HG03439 (cell line): ENCODE measurements around the gene CRLF1.

Experiments
- ATAC-seq: cut with Tn5 transposase; IDR thresholded peaks from one replicate; pipeline ENCODE4 v1.9.1; 2021; ENCODE audit warnings: mild to moderate bottlenecking, moderate library complexity; ENCODE audit not compliant: unreplicated experiment

The CRLF1 gene, protein sequence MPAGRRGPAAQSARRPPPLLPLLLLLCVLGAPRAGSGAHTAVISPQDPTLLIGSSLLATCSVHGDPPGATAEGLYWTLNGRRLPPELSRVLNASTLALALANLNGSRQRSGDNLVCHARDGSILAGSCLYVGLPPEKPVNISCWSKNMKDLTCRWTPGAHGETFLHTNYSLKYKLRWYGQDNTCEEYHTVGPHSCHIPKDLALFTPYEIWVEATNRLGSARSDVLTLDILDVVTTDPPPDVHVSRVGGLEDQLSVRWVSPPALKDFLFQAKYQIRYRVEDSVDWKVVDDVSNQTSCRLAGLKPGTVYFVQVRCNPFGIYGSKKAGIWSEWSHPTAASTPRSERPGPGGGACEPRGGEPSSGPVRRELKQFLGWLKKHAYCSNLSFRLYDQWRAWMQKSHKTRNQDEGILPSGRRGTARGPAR

DNA sequence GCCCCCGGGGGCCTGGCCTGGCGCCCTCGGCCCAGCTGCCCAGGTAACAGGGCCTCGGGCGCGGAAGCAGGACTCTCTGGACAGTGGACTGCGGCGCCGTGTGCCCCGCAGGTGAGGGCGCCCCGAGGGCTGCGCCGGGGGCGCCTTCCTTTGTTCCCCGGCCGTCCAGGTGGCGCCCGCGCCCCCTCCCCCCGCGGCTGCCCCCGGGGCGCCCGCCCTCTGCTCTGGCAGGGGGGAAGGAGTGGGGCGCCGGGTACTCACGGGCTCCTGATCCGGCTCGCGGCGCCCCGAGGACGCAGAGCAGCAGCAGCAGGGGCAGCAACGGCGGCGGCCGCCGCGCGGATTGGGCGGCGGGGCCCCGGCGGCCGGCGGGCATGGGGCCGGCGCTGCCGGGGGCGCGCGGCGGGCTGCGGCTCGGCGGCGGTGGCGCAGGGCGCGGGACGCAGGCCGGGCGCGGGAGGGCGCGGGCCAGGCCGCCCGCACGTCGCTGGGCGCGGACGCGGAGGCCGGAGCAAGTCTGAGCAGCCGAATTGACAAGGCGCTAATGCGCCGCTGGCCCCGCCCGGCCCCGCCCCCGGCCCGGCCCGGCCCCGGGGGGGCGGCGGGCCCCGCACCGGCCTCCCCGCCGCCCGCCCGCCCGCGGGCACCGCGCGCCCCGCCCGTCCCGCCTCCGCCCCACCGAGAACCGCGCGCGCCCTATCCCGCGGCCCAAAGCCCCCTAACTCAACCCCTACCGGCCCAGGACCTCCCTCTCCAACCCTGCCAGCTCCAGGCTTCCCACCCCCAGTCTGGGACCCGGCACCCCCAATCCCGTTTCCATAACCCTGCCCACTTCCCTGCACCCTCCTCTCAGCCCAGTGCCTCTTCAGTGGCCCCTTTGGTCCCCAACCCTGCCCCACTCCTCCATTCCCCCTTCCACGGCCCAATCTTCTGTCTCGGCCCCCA, at the start of gene CRLF1:
TSS of gene CRLF1 (minus strand) at position 519 of the 945 bp plus-strand sequence. CDS start at position 376, 143 bp downstream.
- no peak for ATAC-seq

DNA sequence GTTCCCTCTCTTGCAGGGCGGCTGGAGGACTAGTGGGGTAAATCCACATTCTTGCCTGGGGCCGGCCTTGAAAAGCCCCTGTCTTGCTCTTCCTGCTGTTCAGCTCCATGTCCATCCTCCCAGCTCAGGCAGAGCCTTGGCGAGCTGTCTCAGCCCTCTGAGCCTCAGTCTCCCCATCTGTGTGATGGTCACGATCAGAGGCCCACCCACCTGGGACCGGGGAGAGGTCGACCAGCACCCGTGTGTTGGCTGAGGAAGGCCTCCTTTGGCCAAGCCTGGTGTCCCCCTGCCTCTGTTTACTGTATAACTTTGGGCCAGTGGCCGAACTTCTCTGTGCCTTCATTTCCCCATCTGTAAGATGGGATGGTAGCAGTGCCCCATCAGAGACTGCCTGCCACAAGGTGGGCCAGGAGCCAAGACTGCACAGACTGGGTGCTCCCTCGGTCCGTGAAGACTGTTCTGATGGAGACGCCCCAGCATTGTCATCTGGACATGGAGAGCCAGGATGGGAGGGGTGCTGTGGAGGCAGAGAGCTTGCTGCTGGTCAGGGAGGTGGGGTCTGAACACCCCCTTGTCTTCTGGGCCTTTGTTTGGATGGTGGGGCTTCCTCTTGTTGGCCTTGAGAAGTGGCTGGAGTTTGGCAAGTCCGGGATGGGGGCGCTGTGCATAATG, 48.7 kb upstream of the CRLF1 start:
- no peak for ATAC-seq

DNA sequence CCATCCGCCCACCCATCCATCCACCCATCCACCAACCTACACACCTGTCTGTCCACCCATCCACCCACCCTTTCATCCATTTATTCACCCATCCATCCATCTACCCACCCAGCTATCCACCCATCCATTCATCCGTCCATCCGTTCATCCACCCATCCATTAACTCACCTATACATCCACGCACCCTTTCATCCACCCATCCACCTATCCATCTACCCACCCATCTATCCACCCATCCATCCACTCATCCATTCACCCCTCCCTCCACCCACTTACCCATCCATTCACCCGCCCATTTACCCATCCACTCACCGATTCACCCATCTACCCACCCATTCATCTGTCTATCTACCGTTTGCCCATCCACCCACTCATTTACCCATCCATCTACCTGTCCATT, 47.9 kb upstream of the CRLF1 start:
- ATAC-seq, result no peak

DNA sequence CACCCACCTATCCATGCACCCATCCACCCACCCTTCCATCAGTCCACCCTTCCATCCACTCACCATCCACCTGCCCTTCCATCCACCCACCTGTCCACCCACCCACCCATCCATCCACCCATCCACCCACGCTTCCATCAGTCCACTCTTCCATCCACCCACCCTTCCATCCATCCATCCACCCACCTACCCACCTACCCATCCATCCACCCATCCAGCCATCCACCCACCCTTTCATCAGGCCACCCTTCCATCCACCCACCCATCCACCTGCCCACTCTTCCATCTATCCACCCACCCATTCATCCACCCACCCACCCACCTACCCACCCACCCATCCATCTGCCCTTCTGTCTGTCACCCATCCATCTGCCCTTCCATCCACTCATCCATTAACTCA, 47.3 kb upstream of the CRLF1 start:
- no peak for ATAC-seq

DNA sequence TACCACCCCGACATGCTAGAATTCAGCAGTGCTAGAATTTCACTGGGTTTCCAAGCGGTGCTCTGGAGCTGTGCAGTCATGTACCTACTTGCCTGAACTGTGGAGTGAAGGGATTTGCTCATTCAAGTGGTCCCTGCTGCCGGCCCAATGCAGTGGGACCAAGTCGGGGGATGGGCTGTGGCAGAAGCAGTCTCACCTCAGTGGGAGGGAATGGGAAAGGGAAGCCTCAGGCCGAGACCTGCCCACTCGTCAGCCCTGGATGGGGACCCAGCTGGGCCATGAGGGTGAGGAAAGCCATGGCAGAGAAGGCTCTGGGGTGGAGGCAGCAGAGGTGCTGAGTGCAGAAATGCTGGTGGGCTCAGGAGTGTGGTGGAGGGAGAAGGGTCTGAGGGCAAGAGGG, 45.1 kb upstream of the CRLF1 start:
- no peak for ATAC-seq

DNA sequence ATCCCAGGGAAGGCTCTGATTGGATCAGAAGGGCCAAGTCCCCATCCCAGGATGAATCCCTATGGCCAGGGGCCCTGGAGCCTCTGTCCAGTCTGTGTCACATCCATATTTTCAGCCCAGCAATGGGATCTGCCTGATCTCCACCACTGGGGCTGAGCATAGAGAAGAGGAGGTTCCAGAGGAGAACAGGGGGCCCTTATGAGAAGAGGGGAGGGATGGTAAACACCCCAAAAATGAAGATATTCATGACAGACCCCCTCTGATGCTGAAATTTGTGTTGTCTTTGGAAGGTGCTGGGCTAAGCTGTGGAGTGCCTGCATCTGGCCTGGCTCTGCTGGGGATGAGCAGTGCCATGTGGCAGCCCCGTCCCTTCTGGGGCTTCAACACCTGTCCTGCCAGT, 44.7 kb upstream of the CRLF1 start:
- no peak for ATAC-seq

DNA sequence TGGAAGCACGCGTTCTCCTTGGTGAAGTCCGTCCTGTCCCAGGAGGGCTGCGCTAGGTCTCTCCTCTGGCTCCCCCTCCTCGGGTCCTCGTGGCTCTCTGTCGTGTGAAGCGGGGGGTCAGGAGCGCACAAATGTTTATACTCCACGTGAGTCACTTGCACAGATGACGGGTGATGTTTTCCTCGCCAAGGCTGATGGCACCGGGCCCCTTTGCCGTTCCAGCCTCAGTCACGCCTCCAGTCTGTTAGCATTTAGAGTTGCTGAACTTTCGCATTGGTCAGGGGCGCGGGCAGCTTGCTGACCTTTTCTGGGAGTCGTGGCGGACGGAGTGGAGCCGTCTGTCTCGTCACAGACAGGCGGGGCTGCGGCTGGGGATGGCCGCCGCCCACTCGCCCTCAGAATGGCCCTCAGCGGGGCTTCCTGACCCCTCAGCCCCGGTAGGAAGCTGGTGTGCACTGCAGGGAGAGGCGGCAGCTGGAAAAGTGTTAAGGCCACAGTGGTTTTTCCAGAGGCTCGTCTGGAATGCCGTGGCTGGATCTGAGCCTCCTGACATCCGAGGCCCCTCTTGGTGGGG, 44.0 kb upstream of the CRLF1 start:
- no peak for ATAC-seq

DNA sequence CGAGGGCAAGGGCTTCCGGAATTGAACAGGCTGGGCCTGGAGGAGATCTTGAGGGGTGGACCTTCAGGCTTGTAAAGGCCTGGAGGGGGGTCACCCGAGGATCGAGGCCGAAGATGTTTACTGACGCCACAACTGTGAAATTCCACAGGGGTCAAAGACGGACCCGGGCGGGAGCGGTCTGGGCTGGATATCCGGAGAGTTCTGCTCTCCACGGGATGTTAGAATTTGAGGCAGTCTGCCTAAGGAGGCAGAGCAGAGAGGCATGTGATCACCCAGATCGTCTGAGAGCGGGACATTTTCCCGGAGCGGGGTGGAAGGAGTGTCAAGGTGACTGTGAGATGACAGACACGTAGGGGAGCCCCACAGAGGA, 43.4 kb upstream of the CRLF1 start:
- ATAC-seq, result no peak

DNA sequence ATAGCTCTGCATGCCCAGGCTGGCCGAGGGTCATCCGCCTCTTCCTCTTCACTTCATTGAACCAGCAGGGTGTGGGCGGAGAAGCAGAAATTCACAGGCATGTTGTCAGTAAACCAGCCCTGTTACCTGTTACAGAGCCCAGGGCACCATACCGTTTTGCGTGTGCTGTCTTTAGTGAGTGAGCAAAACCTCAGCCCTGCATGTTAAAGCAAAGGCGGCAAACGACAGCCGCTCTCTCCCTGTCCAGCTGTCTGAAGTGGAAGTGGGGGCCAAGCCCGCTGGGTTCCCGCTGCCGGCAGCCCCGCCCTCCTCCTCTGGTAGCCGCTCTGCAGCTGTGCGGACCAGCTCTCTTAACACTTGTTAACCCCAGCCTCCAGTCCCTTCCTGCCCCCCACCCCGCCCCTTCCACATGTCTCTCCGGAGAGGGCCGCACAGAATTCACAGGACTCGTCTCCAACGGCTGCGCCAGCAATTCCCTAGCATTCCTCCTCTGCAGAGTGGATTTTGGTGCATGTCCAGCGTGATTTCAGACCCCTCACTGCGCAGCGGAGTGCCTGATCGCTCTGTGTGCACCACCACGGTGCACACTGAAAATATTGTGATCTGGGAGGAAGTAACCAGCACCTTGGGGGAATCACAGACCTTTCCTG, 42.9 kb upstream of the CRLF1 start:
- ATAC-seq, result no peak

DNA sequence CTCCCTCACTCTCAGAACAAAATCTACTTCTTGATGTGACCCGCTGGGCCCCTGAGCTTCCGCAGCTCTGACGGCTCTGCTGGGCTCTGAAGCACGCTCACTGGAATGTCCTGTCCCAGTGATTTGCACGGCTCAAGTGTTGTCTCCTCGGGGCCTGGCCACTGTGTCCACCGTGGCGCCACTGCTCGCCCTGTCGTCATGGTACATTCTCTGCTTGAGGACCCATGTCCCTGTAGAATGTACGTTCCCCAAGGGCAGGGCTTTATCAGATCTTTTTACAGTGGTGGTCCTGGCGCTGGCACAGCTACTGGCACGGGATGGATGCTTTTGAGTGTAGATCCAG, 42.3 kb upstream of the CRLF1 start:
- ATAC-seq, result no peak

DNA sequence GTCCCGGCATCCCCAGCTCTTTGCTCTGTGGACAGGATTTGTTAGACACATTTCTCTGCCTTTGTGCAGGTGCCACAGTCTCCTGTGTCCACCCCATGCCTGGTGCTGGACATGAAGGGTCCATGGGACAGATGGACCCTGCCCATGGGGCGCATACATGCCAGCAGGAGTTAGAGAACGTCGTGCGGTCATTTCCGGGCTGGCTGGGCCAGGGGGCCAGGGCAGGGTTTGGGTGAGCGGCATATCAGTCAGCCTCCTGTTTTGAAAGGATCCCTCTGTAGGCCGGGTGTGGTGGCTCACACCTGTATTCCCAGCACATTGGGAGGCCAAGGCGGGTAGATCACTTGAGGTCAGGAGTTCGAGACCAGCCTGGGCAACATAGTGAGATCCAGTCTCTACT, 41.2 kb upstream of the CRLF1 start:
- ATAC-seq, result no peak

DNA sequence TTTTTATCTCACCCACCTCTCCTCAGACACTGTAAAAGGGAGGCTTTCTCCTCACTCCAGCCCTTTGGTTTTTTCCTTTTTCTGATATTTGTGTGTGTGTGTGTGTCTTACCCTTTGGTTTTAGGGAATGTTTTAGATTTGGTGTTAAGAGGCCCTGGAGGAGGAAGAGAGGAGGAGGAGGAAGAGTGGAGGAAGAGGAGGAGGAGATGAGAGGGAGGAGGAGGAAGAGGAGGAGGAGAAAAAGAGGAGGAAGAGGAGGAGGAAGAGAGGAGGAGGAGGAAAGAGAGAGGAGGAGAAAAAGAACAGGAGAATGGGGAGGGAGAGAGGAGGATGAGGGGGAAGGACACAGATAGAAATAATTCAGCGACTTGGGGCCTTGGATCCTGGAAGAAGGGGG, 40.8 kb upstream of the CRLF1 start:
- ATAC-seq, result no peak

DNA sequence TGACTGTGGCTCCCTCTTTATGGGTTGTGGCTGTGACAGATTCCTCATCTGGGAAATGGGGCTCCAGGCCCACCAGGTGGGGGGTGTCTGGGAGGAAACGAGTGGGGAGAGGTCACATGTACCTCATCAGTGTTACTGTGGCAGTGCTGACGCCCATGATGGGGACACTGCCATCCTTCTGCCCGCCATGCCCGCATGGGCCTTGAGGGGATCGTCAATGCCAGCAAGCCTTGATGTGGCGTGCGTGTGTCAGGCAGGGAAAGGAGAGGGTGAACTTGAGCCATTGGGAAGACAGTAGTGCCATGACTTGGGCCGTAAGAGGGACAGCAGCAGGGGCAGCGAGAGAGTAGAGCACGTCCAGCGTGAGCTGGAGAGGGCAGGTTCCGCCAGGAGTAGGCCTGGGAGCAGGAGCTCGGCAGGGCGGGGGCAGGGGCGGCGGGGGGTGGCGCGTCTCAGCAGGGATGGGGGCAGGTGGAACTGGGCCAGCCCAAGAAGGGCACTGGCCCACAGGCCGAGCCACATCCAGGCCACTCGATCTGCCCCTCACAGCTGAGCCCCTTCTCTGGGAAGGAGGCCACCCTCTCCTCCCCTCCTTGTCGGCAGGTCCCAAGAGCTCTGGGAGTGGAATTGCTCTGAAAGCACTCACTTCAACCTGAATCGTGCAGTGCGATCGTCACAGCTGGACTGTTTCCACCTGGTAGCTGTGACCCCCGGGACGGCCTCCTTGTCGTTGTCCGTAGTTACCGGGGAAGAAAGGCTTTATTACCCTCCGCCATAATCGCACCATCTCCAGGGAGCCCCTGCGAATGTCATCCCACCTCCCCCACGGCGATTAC, 40.2 kb upstream of the CRLF1 start:
- ATAC-seq, result no peak

DNA sequence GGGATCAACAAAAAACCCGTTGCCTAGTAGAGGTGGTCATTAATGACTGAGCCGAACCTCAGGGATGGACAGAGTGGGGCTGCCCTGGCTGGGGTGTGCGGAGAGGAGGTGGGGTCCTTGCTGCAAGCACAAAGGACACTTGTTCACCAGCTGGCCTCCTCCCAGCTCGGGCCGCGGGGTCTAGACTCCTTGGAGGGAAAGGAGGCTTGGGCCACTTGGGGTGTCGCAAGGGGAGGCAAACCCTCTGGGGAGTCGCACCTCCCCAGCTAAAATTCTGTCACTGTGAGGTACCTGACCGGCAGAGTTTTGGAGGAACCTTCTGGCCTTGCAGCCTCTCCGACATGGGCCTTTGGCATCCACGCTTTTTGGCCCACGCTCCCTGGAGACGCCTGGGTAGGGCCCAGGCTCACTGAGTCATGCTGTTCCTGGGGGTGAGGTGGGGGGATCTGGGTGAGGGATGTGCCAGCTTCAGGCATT, 38.5 kb upstream of the CRLF1 start:
- no peak for ATAC-seq

DNA sequence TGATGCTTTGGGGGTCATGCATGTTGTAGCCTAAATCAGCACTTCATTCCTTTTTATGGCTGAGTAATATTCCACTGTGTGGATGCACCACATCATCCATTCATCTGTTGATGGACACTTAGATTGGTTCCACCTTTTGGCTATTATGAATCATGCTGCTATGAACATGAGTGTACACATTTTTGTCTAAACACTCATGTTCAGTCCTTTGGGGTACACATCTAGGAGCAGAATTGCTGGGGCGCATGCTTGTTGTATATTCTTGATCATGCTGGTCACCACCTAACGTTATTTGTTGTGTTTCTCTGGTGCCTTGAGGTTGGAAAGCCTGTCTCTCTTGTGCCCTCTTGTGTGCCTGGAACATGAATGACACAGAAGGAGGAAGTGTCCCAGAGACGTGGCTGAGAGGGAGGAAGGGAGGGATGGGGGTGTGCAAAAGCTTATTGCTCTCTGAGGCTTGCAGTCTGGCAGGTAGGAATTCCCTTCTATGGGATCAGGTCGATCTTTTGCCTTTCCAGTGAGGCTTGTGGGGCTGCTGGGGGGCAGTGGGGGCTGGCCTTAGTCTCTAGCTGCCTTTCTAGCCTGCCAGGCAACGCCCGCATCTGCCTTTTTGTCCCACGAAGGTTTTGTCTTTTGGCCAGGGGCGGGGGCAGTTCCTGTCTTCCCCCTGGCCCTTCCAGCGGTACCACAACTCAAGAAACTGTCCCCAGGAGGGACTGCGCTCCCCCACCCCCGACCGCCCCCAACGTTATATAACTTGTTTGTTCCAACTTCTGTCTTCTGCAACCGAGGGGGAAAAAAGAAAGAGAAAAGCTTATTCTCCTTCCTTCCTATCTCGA, 37.8 kb upstream of the CRLF1 start:
- ATAC-seq, result no peak

DNA sequence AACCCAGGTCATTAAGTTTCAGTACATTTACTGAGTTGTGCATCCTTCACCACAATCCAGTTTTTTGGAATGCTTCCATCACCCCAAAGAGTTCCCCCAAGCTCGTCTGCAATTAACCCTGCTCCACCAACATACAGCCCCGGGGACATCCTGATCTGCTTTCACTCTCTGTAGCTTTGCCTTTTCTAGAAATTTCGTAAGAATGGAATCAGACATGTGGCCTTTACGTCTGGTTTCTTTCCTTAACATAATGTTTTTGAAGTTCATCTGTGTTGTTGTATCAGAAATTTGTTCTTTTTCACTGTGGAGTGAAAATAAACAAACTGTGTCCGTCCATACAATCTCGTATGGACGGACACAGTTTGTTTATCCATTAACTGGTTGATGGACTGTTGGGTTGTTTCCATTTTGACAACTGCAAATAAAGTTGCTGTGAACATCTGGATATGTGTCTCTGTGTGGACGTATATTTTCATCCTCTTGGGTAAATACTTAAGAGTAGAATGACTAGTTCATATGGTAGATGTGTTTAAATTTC, 33.2 kb upstream of the CRLF1 start:
- ATAC-seq, result no peak

DNA sequence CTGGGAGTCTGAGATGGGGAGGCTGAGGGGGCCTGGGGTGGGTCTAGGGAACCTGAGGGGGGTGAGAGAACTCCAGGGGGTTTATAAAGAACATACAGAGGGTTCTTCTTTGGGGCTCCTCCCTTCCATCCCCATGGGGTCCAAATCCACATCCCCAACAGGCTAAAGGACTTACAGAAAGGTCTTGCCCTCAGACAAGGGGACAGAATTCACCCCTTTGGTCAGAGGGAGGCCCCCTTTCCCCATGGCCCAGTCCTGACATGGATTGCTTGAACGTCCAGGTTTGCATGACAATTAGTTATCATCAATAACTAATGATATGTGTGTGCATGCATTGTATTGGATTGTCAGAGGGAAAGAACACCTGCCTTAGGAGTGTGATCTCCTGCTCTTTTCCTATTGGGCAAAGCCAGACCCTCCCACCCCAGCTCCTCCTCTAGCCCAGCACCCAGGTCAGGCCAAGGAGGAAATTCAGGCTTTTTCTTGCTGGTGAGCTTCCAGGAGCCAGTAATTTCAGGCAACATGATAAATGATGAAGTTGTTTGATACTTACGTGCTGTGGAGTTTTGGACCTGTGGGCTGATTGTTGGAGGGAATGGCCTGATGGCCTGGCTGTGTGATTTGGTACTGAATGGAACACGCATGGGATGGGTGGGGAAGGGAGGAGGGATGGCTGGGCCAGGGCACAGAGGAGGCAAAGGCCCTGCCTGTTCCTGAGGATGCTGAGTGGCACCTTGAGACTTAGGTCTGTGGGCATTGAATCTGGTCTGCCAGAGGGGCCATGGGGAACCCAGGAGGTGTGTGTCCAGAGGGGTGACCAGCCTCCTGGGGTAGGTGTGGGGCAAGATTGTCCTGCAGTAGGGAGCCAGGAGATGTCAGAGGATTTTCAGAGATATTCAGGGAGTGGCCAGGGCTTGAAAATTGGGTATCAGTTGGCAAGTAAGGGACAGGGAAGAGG, 31.4 kb upstream of the CRLF1 start:
- ATAC-seq, result no peak
